ENCODE data around the gene CDH4. TPM values are rescaled to one million over a fixed set of nuclear protein-coding genes. Genes with fewer than 3 reads are reported as not detected.

CDH4 gene
- total RNA-seq, 1 donor from 2014 or later, result 0.23 TPM

- TF ChIP-seq CTCF (IDR thresholded peaks at IDR 0.05; ENCODE audit: unreplicated experiment), result no peak
- Mint-ChIP-seq H3K9me3 (ENCODE audit: unreplicated experiment) (no peaks in the 10 kb centered on the region), H3K27ac (ENCODE audit: unreplicated experiment) (no peak overlapping the region), H3K36me3 (ENCODE audit: low read depth, unreplicated experiment) (no peaks in the 10 kb centered on the region), H3K4me3 (ENCODE audit: unreplicated experiment) (no peak overlapping the region), H3K4me1 (ENCODE audit: unreplicated experiment) (peaks cover 5% of the 10 kb centered on the region), H3K27me3 (ENCODE audit: unreplicated experiment) (peaks cover 5% of the 10 kb centered on the region)
- no peak for DNase-seq (ENCODE audit: low spot score)
These were observed 265.4 kb downstream of the CDH4 start for GRCh38 chr20:61517419-61517818.

- Mint-ChIP-seq H3K27me3 (ENCODE audit: unreplicated experiment) (peaks cover 5% of the 10 kb centered on the region), H3K36me3 (ENCODE audit: low read depth, unreplicated experiment) (no peaks in the 10 kb centered on the region), H3K27ac (ENCODE audit: unreplicated experiment) (no peak overlapping the region), H3K4me3 (ENCODE audit: unreplicated experiment) (no peak overlapping the region), H3K9me3 (ENCODE audit: unreplicated experiment) (no peaks in the 10 kb centered on the region), H3K4me1 (ENCODE audit: unreplicated experiment) (peaks cover 5% of the 10 kb centered on the region)
- TF ChIP-seq CTCF (IDR thresholded peaks at IDR 0.05; ENCODE audit: unreplicated experiment), result no peak
- DNase-seq (ENCODE audit: low spot score), result no peak
These were observed 266.4 kb downstream of the CDH4 start for GRCh38 chr20:61518424-61518951.

GRCh38 chr20:61519488-61519887, 267.4 kb downstream of the CDH4 start:
- TF ChIP-seq CTCF (IDR thresholded peaks at IDR 0.05; ENCODE audit: unreplicated experiment), result no peak
- H3K36me3 Mint-ChIP-seq (ENCODE audit: low read depth, unreplicated experiment), result no peaks in the 10 kb centered on the region
- no peak for DNase-seq (ENCODE audit: low spot score)
- H3K27me3 Mint-ChIP-seq (ENCODE audit: unreplicated experiment), result peaks cover 5% of the 10 kb centered on the region
- H3K27ac Mint-ChIP-seq (ENCODE audit: unreplicated experiment), result no peak overlapping the region
- no peak overlapping the region for H3K4me3 Mint-ChIP-seq (ENCODE audit: unreplicated experiment)
- no peaks in the 10 kb centered on the region for H3K9me3 Mint-ChIP-seq (ENCODE audit: unreplicated experiment)
- H3K4me1 Mint-ChIP-seq (ENCODE audit: unreplicated experiment), result peaks cover 5% of the 10 kb centered on the region

- no peak for TF ChIP-seq CTCF (IDR thresholded peaks at IDR 0.05; ENCODE audit: unreplicated experiment)
- no peaks in the 10 kb centered on the region for H3K9me3 Mint-ChIP-seq (ENCODE audit: unreplicated experiment)
- no peak for DNase-seq (ENCODE audit: low spot score)
- H3K27ac Mint-ChIP-seq (ENCODE audit: unreplicated experiment), result no peak overlapping the region
- H3K36me3 Mint-ChIP-seq (ENCODE audit: low read depth, unreplicated experiment), result no peaks in the 10 kb centered on the region
- no peak overlapping the region for H3K4me3 Mint-ChIP-seq (ENCODE audit: unreplicated experiment)
- peaks cover 5% of the 10 kb centered on the region for H3K27me3 Mint-ChIP-seq (ENCODE audit: unreplicated experiment)
- H3K4me1 Mint-ChIP-seq (ENCODE audit: unreplicated experiment), result peaks cover 5% of the 10 kb centered on the region
These were observed 268.2 kb downstream of the CDH4 start for GRCh38 chr20:61520076-61520892.

GRCh38 chr20:61520893-61521460, 268.9 kb downstream of the CDH4 start:
- TF ChIP-seq CTCF (IDR thresholded peaks at IDR 0.05; ENCODE audit: unreplicated experiment), result no peak
- peaks cover 2% of the 10 kb centered on the region for H3K4me1 Mint-ChIP-seq (ENCODE audit: unreplicated experiment)
- H3K4me3 Mint-ChIP-seq (ENCODE audit: unreplicated experiment), result no peak overlapping the region
- H3K9me3 Mint-ChIP-seq (ENCODE audit: unreplicated experiment), result no peaks in the 10 kb centered on the region
- DNase-seq (ENCODE audit: low spot score), result no peak
- peaks cover 5% of the 10 kb centered on the region for H3K27me3 Mint-ChIP-seq (ENCODE audit: unreplicated experiment)
- H3K27ac Mint-ChIP-seq (ENCODE audit: unreplicated experiment), result no peak overlapping the region
- no peaks in the 10 kb centered on the region for H3K36me3 Mint-ChIP-seq (ENCODE audit: low read depth, unreplicated experiment)

Measured in endothelial cell (in vitro differentiated cells).